ENCODE results near the gene PDE1A.

Gene PDE1A

GRCh38 chr2:182117196-182117595 is 309.6 kb downstream of the PDE1A start:
- no peak overlapping the region for H2AFZ ChIP-seq (ENCODE audit: low read length)
- no peaks in the 10 kb centered on the region for H3K36me3 ChIP-seq (ENCODE audit: insufficient read depth, low read length)
- H3K4me3 ChIP-seq (ENCODE audit: low read length, poor library complexity, severe bottlenecking): no peak overlapping the region
- H3F3A ChIP-seq (ENCODE audit: low read depth): no peaks in the 10 kb centered on the region
- TF ChIP-seq EZH2phosphoT487 (IDR thresholded peaks at IDR 0.05; ENCODE audit: borderline replicate concordance): no peak
- TF ChIP-seq CTCF (conservative IDR thresholded peaks at IDR 0.05; ENCODE audit: low read length): no peak
- H3K9me2 ChIP-seq (replicated peaks; ENCODE audit: low read depth, low read length): no peaks in the 10 kb centered on the region
- no peaks in the 10 kb centered on the region for H3K79me2 ChIP-seq (ENCODE audit: insufficient read depth, low read length)
- H3K27me3 ChIP-seq (ENCODE audit: insufficient read depth, low read length, poor library complexity, severe bottlenecking): no peaks in the 10 kb centered on the region
- H3K9me3 ChIP-seq (ENCODE audit: insufficient read depth, low read depth, low read length): no peaks in the 10 kb centered on the region
- H3K9ac ChIP-seq (ENCODE audit: low read depth, low read length, poor library complexity, severe bottlenecking): no peak overlapping the region
- no peak overlapping the region for H3K4me2 ChIP-seq (ENCODE audit: low read depth, low read length, poor library complexity, severe bottlenecking)
- H3K4me1 ChIP-seq (ENCODE audit: insufficient read depth, low read length, poor library complexity, severe bottlenecking): no peaks in the 10 kb centered on the region
- no peaks in the 10 kb centered on the region for H4K20me1 ChIP-seq (ENCODE audit: insufficient read depth, low read length, poor library complexity, severe bottlenecking)

GRCh38 chr2:182116774-182117173 is 310.1 kb downstream of the PDE1A start:
- no peak overlapping the region for H3K4me2 ChIP-seq (ENCODE audit: low read depth, low read length, poor library complexity, severe bottlenecking)
- H2AFZ ChIP-seq (ENCODE audit: low read length): no peak overlapping the region
- TF ChIP-seq EZH2phosphoT487 (IDR thresholded peaks at IDR 0.05; ENCODE audit: borderline replicate concordance): no peak
- H3K4me1 ChIP-seq (ENCODE audit: insufficient read depth, low read length, poor library complexity, severe bottlenecking): no peaks in the 10 kb centered on the region
- no peaks in the 10 kb centered on the region for H3K36me3 ChIP-seq (ENCODE audit: insufficient read depth, low read length)
- H3K4me3 ChIP-seq (ENCODE audit: low read length, poor library complexity, severe bottlenecking): no peak overlapping the region
- no peaks in the 10 kb centered on the region for H3K79me2 ChIP-seq (ENCODE audit: insufficient read depth, low read length)
- no peaks in the 10 kb centered on the region for H3K27me3 ChIP-seq (ENCODE audit: insufficient read depth, low read length, poor library complexity, severe bottlenecking)
- H3K9me2 ChIP-seq (replicated peaks; ENCODE audit: low read depth, low read length): no peaks in the 10 kb centered on the region
- no peak overlapping the region for H3K9ac ChIP-seq (ENCODE audit: low read depth, low read length, poor library complexity, severe bottlenecking)
- no peaks in the 10 kb centered on the region for H4K20me1 ChIP-seq (ENCODE audit: insufficient read depth, low read length, poor library complexity, severe bottlenecking)
- no peaks in the 10 kb centered on the region for H3K9me3 ChIP-seq (ENCODE audit: insufficient read depth, low read depth, low read length)
- no peaks in the 10 kb centered on the region for H3F3A ChIP-seq (ENCODE audit: low read depth)

GRCh38 chr2:182115258-182115657 is 311.6 kb downstream of the PDE1A start:
- Histone ChIP-seq H3F3A (ENCODE audit: low read depth) (no peaks in the 10 kb centered on the region), H3K4me1 (ENCODE audit: insufficient read depth, low read length, poor library complexity, severe bottlenecking) (no peaks in the 10 kb centered on the region), H3K9me2 (replicated peaks; ENCODE audit: low read depth, low read length) (no peaks in the 10 kb centered on the region), H2AFZ (ENCODE audit: low read length) (no peak overlapping the region), H3K79me2 (ENCODE audit: insufficient read depth, low read length) (no peaks in the 10 kb centered on the region), H3K4me3 (ENCODE audit: low read length, poor library complexity, severe bottlenecking) (no peak overlapping the region), H3K9ac (ENCODE audit: low read depth, low read length, poor library complexity, severe bottlenecking) (no peak overlapping the region), H3K9me3 (ENCODE audit: insufficient read depth, low read depth, low read length) (no peaks in the 10 kb centered on the region), H4K20me1 (ENCODE audit: insufficient read depth, low read length, poor library complexity, severe bottlenecking) (no peaks in the 10 kb centered on the region), H3K27me3 (ENCODE audit: insufficient read depth, low read length, poor library complexity, severe bottlenecking) (no peaks in the 10 kb centered on the region), H3K4me2 (ENCODE audit: low read depth, low read length, poor library complexity, severe bottlenecking) (no peak overlapping the region), H3K36me3 (ENCODE audit: insufficient read depth, low read length) (no peaks in the 10 kb centered on the region)
- TF ChIP-seq EZH2phosphoT487 (IDR thresholded peaks at IDR 0.05; ENCODE audit: borderline replicate concordance): no peak
- TF ChIP-seq CTCF (conservative IDR thresholded peaks at IDR 0.05; ENCODE audit: low read length): no peak

GRCh38 chr2:182113334-182113733 is 313.5 kb downstream of the PDE1A start:
- Histone ChIP-seq H3K4me2 (ENCODE audit: low read depth, low read length, poor library complexity, severe bottlenecking) (no peak overlapping the region), H4K20me1 (ENCODE audit: insufficient read depth, low read length, poor library complexity, severe bottlenecking) (no peaks in the 10 kb centered on the region), H2AFZ (ENCODE audit: low read length) (no peak overlapping the region), H3F3A (ENCODE audit: low read depth) (no peaks in the 10 kb centered on the region), H3K4me3 (ENCODE audit: low read length, poor library complexity, severe bottlenecking) (no peak overlapping the region), H3K9me3 (ENCODE audit: insufficient read depth, low read depth, low read length) (no peaks in the 10 kb centered on the region), H3K9ac (ENCODE audit: low read depth, low read length, poor library complexity, severe bottlenecking) (no peak overlapping the region), H3K79me2 (ENCODE audit: insufficient read depth, low read length) (no peaks in the 10 kb centered on the region), H3K27me3 (ENCODE audit: insufficient read depth, low read length, poor library complexity, severe bottlenecking) (no peaks in the 10 kb centered on the region), H3K36me3 (ENCODE audit: insufficient read depth, low read length) (no peaks in the 10 kb centered on the region), H3K9me2 (replicated peaks; ENCODE audit: low read depth, low read length) (no peaks in the 10 kb centered on the region), H3K4me1 (ENCODE audit: insufficient read depth, low read length, poor library complexity, severe bottlenecking) (no peaks in the 10 kb centered on the region)
- no peak for TF ChIP-seq CTCF (conservative IDR thresholded peaks at IDR 0.05; ENCODE audit: low read length)
- no peak for TF ChIP-seq EZH2phosphoT487 (IDR thresholded peaks at IDR 0.05; ENCODE audit: borderline replicate concordance)

Data from Loucy (cell line).